H1 (cell line): ENCODE results near the gene BEST3. TPM values are rescaled to one million over a fixed set of nuclear protein-coding genes. Genes with fewer than 3 reads are reported as not detected.
"Not testable (repeated sequence)": the region's sequence is repeated elsewhere in the genome, so short reads cannot be mapped to it uniquely, and the experiment has no call there.

Source experiments
- CTCF ChIA-PET: fragments of 300-600 bp; sonication (Branson Sonifier 250); formaldehyde crosslinking; loops from one replicate; lab custom pipeline; 2021; ENCODE audit not compliant: partially characterized antibody; lab: Charles Lee
- POLR2A ChIA-PET: fragments of 300-600 bp; sonication (Branson Sonifier 250); formaldehyde crosslinking; loops from one replicate; lab custom pipeline; 2021; ENCODE audit warnings: inconsistent platforms; ENCODE audit not compliant: partially characterized antibody; lab: Charles Lee
- DNase-seq, 2 experiments: peaks; one replicate each; pipeline versions ENCODE4 v3.0.0 to v3.0.0-alpha.2; 2010 to 2022; ENCODE audit warnings: low spot score in 2 of 2, low read depth in 1 of 2, mixed read lengths in 1 of 2
- FAIRE-seq: peaks from 2 replicates; lab custom pipeline; 2011; peaks lifted over from hg19 to GRCh38; lab: Jason Lieb, UNC
- H2AFZ ChIP-seq: 2 replicates; pipeline ENCODE4 v1.8.1; 2012; ENCODE audit warnings: low read length, inconsistent platforms
- H2AK5ac ChIP-seq: 2 replicates; pipeline ENCODE4 v1.6.1; 2013; ENCODE audit warnings: low read depth, low read length
- H2BK120ac ChIP-seq: replicated peaks from 2 replicates; pipeline ENCODE3; 2013; ENCODE audit warnings: low read depth, low read length, inconsistent platforms
- H2BK12ac ChIP-seq: 2 replicates; pipeline ENCODE4 v1.6.1; 2013; ENCODE audit warnings: low read depth, low read length
- H2BK15ac ChIP-seq: 2 replicates; pipeline ENCODE4 v1.6.1; 2013; ENCODE audit warnings: low read length
- H2BK20ac ChIP-seq: 2 replicates; pipeline ENCODE4 v1.6.1; 2013; ENCODE audit warnings: low read length
- H2BK5ac ChIP-seq: 2 replicates; pipeline ENCODE4 v1.6.1; 2013; ENCODE audit warnings: low read depth, low read length
- H3K14ac ChIP-seq: 2 replicates; pipeline ENCODE4 v1.6.1; 2013; ENCODE audit warnings: inconsistent platforms; ENCODE audit not compliant: insufficient read length
- H3K18ac ChIP-seq: 2 replicates; pipeline ENCODE4 v1.6.1; 2013; ENCODE audit warnings: low read length; ENCODE audit errors: extremely low read depth
- H3K23ac ChIP-seq: 2 replicates; pipeline ENCODE4 v1.6.1; 2013; ENCODE audit warnings: inconsistent platforms; ENCODE audit not compliant: insufficient read length
- H3K23me2 ChIP-seq: 2 replicates; pipeline ENCODE4 v1.6.1; 2013; ENCODE audit warnings: low read depth, low read length
- H3K27ac ChIP-seq: 2 replicates; pipeline ENCODE4 v1.6.1; 2011; ENCODE audit warnings: low read depth, low read length, inconsistent platforms
- H3K27me3 ChIP-seq, 4 experiments: replicated peaks in 1 of 4; 1 replicate in 1 of 4; 2 replicates in 3 of 4; pipeline versions ENCODE4 v1.6.1 to v1.8.1; 2011 to 2013; ENCODE audit warnings: low read length in 3 of 4, mild to moderate bottlenecking in 3 of 4, inconsistent platforms in 2 of 4, mixed read lengths in 2 of 4, moderate library complexity in 1 of 4; ENCODE audit not compliant: control insufficient read depth in 3 of 4, insufficient read depth in 3 of 4; ENCODE audit errors: extremely low read depth in 1 of 4
- H3K36me3 ChIP-seq, 4 experiments: 2 replicates each; pipeline versions ENCODE4 v1.6.1 to v1.8.1; 2011 to 2013; ENCODE audit warnings: mild to moderate bottlenecking in 4 of 4, low read length in 3 of 4, moderate library complexity in 2 of 4, control low read depth in 1 of 4, inconsistent platforms in 1 of 4; ENCODE audit not compliant: insufficient read depth in 4 of 4, control insufficient read depth in 2 of 4
- H3K4ac ChIP-seq: replicated peaks from 2 replicates; pipeline ENCODE3; 2013; ENCODE audit warnings: low read length, low read depth, mixed read lengths, inconsistent platforms; ENCODE audit not compliant: insufficient read length
- H3K4me1 ChIP-seq, 4 experiments: replicated peaks in 1 of 4; 1 replicate in 1 of 4; 2 replicates in 3 of 4; pipeline versions ENCODE4 v1.6.1 to v1.8.1; 2011 to 2013; ENCODE audit warnings: low read length in 3 of 4, inconsistent platforms in 2 of 4, mixed read lengths in 1 of 4; ENCODE audit not compliant: insufficient read depth in 4 of 4, control insufficient read depth in 3 of 4
- H3K4me2 ChIP-seq, 2 experiments: 2 replicates each; pipeline versions ENCODE4 v1.6.1 to v1.8.1; 2011 to 2013; ENCODE audit warnings: low read depth in 2 of 2, low read length in 2 of 2, control low read depth in 1 of 2, inconsistent platforms in 1 of 2, mild to moderate bottlenecking in 1 of 2; ENCODE audit not compliant: insufficient read depth in 1 of 2
- H3K4me3 ChIP-seq, 4 experiments: fragments of 200-600, 300-600 bp in 1 of 4; sonication (generic), shearing (Covaris generic), sonication (Bioruptor Twin) in 1 of 4; 2 replicates each; pipeline versions ENCODE4 v1.5.1 to v1.8.1; 2011 to 2016; ENCODE audit warnings: low read length in 4 of 4, low read depth in 3 of 4, control low read depth in 2 of 4, inconsistent platforms in 2 of 4, mild to moderate bottlenecking in 2 of 4, mixed read lengths in 1 of 4, moderate library complexity in 1 of 4; ENCODE audit not compliant: insufficient read depth in 2 of 4; ENCODE audit errors: extremely low read depth in 1 of 4
- H3K56ac ChIP-seq: replicated peaks from 2 replicates; pipeline ENCODE3; 2013; ENCODE audit warnings: low read depth, mild to moderate bottlenecking, mixed read lengths, low read length, inconsistent platforms; ENCODE audit not compliant: insufficient read length
- H3K79me1 ChIP-seq: 2 replicates; pipeline ENCODE4 v1.6.1; 2013; ENCODE audit warnings: low read depth, low read length, control low read depth
- H3K79me2 ChIP-seq, 2 experiments: 2 replicates each; pipeline versions ENCODE4 v1.6.1 to v1.8.1; 2012 to 2013; ENCODE audit warnings: low read length in 2 of 2, mild to moderate bottlenecking in 2 of 2, inconsistent platforms in 1 of 2; ENCODE audit not compliant: insufficient read depth in 2 of 2, control insufficient read depth in 1 of 2
- H3K9ac ChIP-seq, 4 experiments: replicated peaks in 1 of 4; 1 replicate in 1 of 4; 2 replicates in 3 of 4; pipeline versions ENCODE4 v1.6.1 to v1.8.1; 2011 to 2013; ENCODE audit warnings: low read depth in 3 of 4, low read length in 3 of 4, control low read depth in 2 of 4, mild to moderate bottlenecking in 2 of 4, moderate library complexity in 2 of 4, inconsistent platforms in 1 of 4; ENCODE audit errors: extremely low read depth in 1 of 4
- H3K9me3 ChIP-seq, 2 experiments: 2 replicates each; pipeline versions ENCODE4 v1.6.1 to v1.8.1; 2012 to 2013; ENCODE audit warnings: mild to moderate bottlenecking in 2 of 2, moderate library complexity in 2 of 2, control low read depth in 1 of 2, inconsistent platforms in 1 of 2, low read depth in 1 of 2, low read length in 1 of 2, mixed read lengths in 1 of 2; ENCODE audit not compliant: insufficient read depth in 2 of 2
- H4K20me1 ChIP-seq, 2 experiments: replicated peaks in 1 of 2; 2 replicates each; pipeline versions ENCODE3 to v1.8.1; 2011 to 2013; ENCODE audit warnings: inconsistent platforms in 2 of 2, low read length in 2 of 2, mild to moderate bottlenecking in 1 of 2; ENCODE audit not compliant: insufficient read depth in 2 of 2, control insufficient read depth in 1 of 2
- H4K5ac ChIP-seq: 2 replicates; pipeline ENCODE4 v1.6.1; 2013; ENCODE audit warnings: low read length, low read depth, mixed read lengths, inconsistent platforms; ENCODE audit not compliant: insufficient read length
- H4K8ac ChIP-seq: 2 replicates; pipeline ENCODE4 v1.8.0; 2013; ENCODE audit warnings: mild to moderate bottlenecking, moderate library complexity, low read length, inconsistent platforms; ENCODE audit not compliant: insufficient read depth; ENCODE audit errors: extremely low read depth
- H4K91ac ChIP-seq: replicated peaks from 2 replicates; pipeline ENCODE3; 2013; ENCODE audit warnings: low read length, mixed read lengths, inconsistent platforms; ENCODE audit not compliant: insufficient read length
- WGBS, 2 experiments: shearing (Covaris generic) in 1 of 2; methylation state at CpG; one replicate each; pipeline versions ENCODE4 v1.1.6 to v1.1.7; 2013 to 2015; ENCODE audit warnings: low lambda C conversion rate in 2 of 2, mixed read lengths in 2 of 2, inconsistent platforms in 1 of 2, low coverage in 1 of 2, missing lambda C conversion rate in 1 of 2; ENCODE audit not compliant: insufficient replicate concordance in 2 of 2, insufficient coverage in 1 of 2, insufficient read length in 1 of 2; ENCODE audit errors: extremely low coverage in 1 of 2, missing lambda C conversion rate in 1 of 2; 5-methylcytosine and 5-hydroxymethylcytosine counted together
- polyA plus RNA-seq, 7 experiments: library from polyadenylated mRNA; depleted of rRNA in 3 of 7; stranded (reverse) in 5 of 7; unstranded in 2 of 7; fragments of >200 nt in 5 of 7; fragments of 200-250 nt in 2 of 7; gene quantifications; 1 replicate in 5 of 7; 2 replicates in 1 of 7; 4 replicates in 1 of 7; pipeline versions ENCODE4 v1.2.1 to v1.2.3, GENCODE V29; 2011 to 2013; ENCODE audit warnings: missing spikeins in 2 of 7, mixed read lengths in 2 of 7
- total RNA-seq: library from RNA; stranded (reverse); fragmentation: NEBNext Ultra II Directional; extraction: Animal tissue kit (Norgen Biotek cat#: 25700); gene quantifications from 2 replicates; pipeline ENCODE4 v1.2.1, GENCODE V29; 2021

The BEST3 gene
- total and polyA plus RNA-seq, 2 of the 8 experiments (the other 6 are each of a cell fraction or from before 2014, with no cell fraction given) = 0.17 TPM; not detected in 1

GRCh38 chr12:69604275-69604674 lies 94.8 kb downstream of the BEST3 start:
- H3K79me2 ChIP-seq, H3K14ac ChIP-seq, H2AFZ ChIP-seq, H3K18ac ChIP-seq, H2BK20ac ChIP-seq, H4K8ac ChIP-seq, H3K79me1 ChIP-seq, H4K5ac ChIP-seq, H3K9me3 ChIP-seq, H2BK5ac ChIP-seq, FAIRE-seq, H3K56ac ChIP-seq, H2BK12ac ChIP-seq, H4K91ac ChIP-seq, H3K4me1 ChIP-seq, H4K20me1 ChIP-seq, H2BK120ac ChIP-seq, H3K23ac ChIP-seq, H3K27ac ChIP-seq, H3K27me3 ChIP-seq, H3K23me2 ChIP-seq, H3K4ac ChIP-seq, DNase-seq, H3K4me3 ChIP-seq, H2BK15ac ChIP-seq, H2AK5ac ChIP-seq, H3K4me2 ChIP-seq, H3K9ac ChIP-seq: not testable (repeated sequence)
- 82% methylated on average over 2 of the region's 3 CpGs; no CpG with 5 or more reads in 1 of the 2 experiments for WGBS, 2 experiments
- CTCF ChIA-PET = interaction anchor here (0.9 kb wide), 1 partner anchor 37 kb away, joined by 3 read pairs; no protein-coding TSS in a partner anchor
- POLR2A ChIA-PET = interaction anchor here (0.9 to 1.7 kb wide), 3 partner anchors 8 to 13 kb away, joined by 3 to 7 read pairs (median 6); no protein-coding TSS in a partner anchor
- H3K36me3 ChIP-seq = peaks cover 5 to 38% (median 21%) of the 10 kb centered on the region in 4 experiments; a peak in 7 of 8 replicates

Other genes with a start within 250 kb of the BEST3 start
- gene FRS2, start 228.9 kb downstream of the BEST3 start, total RNA-seq = 27.8 and 35.8 TPM in 2 replicates
- gene FRS2, start 228.9 kb downstream of the BEST3 start, polyA plus RNA-seq (2011; rRNA removed) = 5.4 and 10.3 TPM in 2 replicates
- 409 and 419 TPM in 2 replicates for gene CCT2, start 113.8 kb downstream of the BEST3 start, total RNA-seq
- gene CCT2, start 113.8 kb downstream of the BEST3 start, polyA plus RNA-seq (2011; rRNA removed) = 153 and 244 TPM in 2 replicates
- gene LRRC10, start 88.4 kb downstream of the BEST3 start, total RNA-seq = not detected in 2 replicates
- not detected in 2 replicates for gene LRRC10, start 88.4 kb downstream of the BEST3 start, polyA plus RNA-seq (2011; rRNA removed)
- gene RAB3IP, start 39.6 kb upstream of the BEST3 start, total RNA-seq = 30.2 and 34.6 TPM in 2 replicates
- 17.7 and 19.8 TPM in 2 replicates for gene RAB3IP, start 39.6 kb upstream of the BEST3 start, polyA plus RNA-seq (2011; rRNA removed)
- gene MYRFL, start 125.9 kb upstream of the BEST3 start, total RNA-seq = 1.4 and 2.0 TPM in 2 replicates
- gene MYRFL, start 125.9 kb upstream of the BEST3 start, polyA plus RNA-seq (2011; rRNA removed) = 0.72 and 1.1 TPM in 2 replicates